Measurements from ENCODE around the gene KIF3B.
"Not testable (repeated sequence)": the region's sequence is repeated elsewhere in the genome, so short reads cannot be mapped to it uniquely, and the experiment has no call there.

The KIF3B gene

GRCh38 chr20:32333181-32333987 is 55.9 kb downstream of the KIF3B start:
- DNase-seq = no peak

GRCh38 chr20:32333988-32334885 is 56.8 kb downstream of the KIF3B start:
- no peak for DNase-seq

- no peak for DNase-seq
Measured at GRCh38 chr20:32336918-32337347, 59.5 kb downstream of the KIF3B start.

- DNase-seq = no peak
Measured at GRCh38 chr20:32337937-32338661, 60.6 kb downstream of the KIF3B start.

GRCh38 chr20:32338665-32339064 is 61.2 kb downstream of the KIF3B start:
- DNase-seq = no peak

- DNase-seq = no peak
Measured at GRCh38 chr20:32339116-32339515, 61.7 kb downstream of the KIF3B start.

GRCh38 chr20:32341053-32341452 is 63.6 kb downstream of the KIF3B start:
- DNase-seq = not testable (repeated sequence)

- DNase-seq = no peak
Measured at GRCh38 chr20:32343439-32343838, 66.0 kb downstream of the KIF3B start.

- DNase-seq = no peak
Measured at GRCh38 chr20:32344835-32345506, 67.5 kb downstream of the KIF3B start.

- no peak for DNase-seq
Measured at GRCh38 chr20:32348207-32348606, 70.8 kb downstream of the KIF3B start.

GRCh38 chr20:32350421-32350820 is 73.0 kb downstream of the KIF3B start:
- no peak for DNase-seq

GRCh38 chr20:32352121-32352720 is 74.8 kb downstream of the KIF3B start:
- no peak for DNase-seq

GRCh38 chr20:32353848-32354496 is 76.5 kb downstream of the KIF3B start:
- no peak for DNase-seq

- no peak for DNase-seq
Measured at GRCh38 chr20:32354592-32355416, 77.4 kb downstream of the KIF3B start.

GRCh38 chr20:32355417-32355841 is 78.0 kb downstream of the KIF3B start:
- DNase-seq = no peak

- DNase-seq = not testable (repeated sequence)
Measured at GRCh38 chr20:32355907-32356621, 78.6 kb downstream of the KIF3B start.

GRCh38 chr20:32356622-32357374 is 79.3 kb downstream of the KIF3B start:
- no peak for DNase-seq

GRCh38 chr20:32357375-32357868 is 80.0 kb downstream of the KIF3B start:
- no peak for DNase-seq
